Middle frontal gyrus (tissue), 1 donor: ENCODE results near the gene P2RY14.

Experiments used
- DNase-seq: peaks from one replicate; pipeline ENCODE4 v3.0.0-alpha.2; 2015; ENCODE audit warnings: low spot score; ENCODE audit errors: extremely low spot score

The P2RY14 gene

GRCh38 chr3:151278230-151278629 lies at the start of gene P2RY14:
P2RY14 (minus strand) TSS chr3:151278542; CDS start chr3:151214316, 64,226 bp downstream.
- no peak for DNase-seq

GRCh38 chr3:151327571-151328198 lies 49.3 kb upstream of the P2RY14 start:
- DNase-seq: no peak

DNA sequence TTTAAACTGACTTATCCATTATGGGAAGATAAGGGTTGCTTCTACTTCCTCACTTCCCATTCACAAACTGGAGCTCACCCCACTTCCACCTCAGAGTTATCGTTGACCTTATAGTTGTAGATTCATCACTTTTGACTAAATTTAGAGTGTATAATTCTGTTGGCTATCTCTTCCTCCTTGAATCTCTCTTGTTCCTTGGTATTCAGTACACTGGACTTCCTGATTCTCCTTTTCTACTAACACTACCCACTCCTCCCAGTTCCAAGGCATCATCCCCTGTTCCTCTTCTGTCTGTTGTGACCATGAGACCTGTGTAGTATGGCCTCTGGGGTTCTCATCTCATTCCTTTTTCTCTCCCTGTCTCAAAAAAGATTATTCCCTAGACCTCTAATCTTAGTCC lies 44.2 kb upstream of the P2RY14 start:
- no peak for DNase-seq

GRCh38 chr3:151321526-151321925 lies 43.2 kb upstream of the P2RY14 start:
- DNase-seq: no peak

DNA sequence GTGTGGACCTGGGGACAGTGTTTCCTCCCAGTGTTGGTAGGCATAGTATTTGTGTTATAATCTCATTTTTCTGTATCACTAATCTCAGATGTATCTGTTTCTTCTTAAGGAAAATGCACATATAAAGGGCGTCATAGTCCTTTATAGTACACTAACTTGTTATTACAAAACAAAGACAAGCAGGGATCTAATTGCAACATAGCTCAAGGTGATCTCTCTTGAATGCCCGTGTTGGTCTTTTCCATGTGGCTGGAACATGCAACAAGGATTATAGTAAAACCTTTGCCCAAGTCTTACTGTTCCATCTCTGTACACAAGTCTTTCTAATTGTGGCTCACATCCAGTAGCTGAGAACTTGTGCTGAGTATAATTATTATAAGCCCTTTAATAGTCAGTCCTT lies 41.8 kb upstream of the P2RY14 start:
- no peak for DNase-seq

DNA sequence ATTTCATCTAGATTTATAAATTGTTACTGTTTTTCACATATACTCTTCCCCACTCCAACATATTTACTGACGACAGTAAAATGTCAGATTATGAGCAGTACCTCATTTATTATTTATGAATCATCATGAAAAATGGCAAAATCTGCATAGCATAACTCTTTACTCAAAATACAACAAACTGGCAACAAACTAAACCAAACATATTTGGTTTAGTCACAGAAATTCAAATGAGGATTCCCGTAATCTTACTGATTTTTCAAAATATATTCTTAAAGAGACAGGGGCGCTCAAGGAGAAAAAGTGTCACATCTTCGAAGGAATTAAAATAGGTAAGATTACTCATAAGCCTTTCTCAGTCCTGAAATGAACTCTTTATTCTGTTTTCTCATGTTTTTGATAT lies 41.3 kb upstream of the P2RY14 start:
- no peak for DNase-seq

- DNase-seq: no peak
Measured at GRCh38 chr3:151318991-151319390, 40.6 kb upstream of the P2RY14 start.

DNA sequence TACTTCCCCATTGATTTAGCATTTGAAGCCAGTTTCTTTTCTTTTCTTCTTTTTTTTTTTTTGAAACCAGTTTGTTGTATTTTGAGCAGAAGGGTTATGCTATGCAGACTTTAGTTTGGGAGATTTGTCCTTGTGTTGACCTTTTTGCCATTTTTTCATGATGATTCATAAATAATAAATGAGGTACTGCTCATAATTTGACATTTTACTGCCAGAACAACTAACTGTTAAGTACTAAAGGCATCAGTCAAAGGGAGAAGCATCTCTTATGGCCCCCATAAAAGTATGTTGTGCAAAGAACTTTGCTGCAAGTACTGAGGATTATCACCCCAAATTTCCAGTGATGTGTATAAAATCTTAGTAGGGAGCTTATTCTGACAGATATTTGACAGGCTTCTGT lies 40.0 kb upstream of the P2RY14 start:
- no peak for DNase-seq

- no peak for DNase-seq
Measured at GRCh38 chr3:151316267-151316991, 38.1 kb upstream of the P2RY14 start, which contains the start of gene GPR87. GPR87 (minus strand) TSS chr3:151316820; CDS start chr3:151300100, 16,720 bp downstream.

DNA sequence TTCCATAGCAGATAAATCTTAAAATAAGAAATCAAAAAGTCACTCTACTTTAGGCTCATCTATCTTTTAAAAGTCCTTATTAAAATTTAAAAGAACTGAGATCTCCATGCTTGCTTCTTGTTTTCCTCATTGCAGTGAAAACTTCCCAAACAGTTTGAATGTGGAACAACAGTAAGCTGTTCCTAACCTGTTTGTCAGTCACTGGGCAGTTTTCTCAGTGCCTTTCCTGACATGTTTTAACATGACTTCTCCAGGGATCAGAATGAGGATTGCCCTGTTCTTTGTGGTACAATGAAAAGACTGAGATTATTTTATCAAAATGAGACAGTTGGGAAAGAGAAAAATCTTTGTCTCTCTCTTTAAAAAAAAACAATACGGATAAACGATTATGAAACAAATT lies 37.5 kb upstream of the P2RY14 start:
- DNase-seq: no peak

DNA sequence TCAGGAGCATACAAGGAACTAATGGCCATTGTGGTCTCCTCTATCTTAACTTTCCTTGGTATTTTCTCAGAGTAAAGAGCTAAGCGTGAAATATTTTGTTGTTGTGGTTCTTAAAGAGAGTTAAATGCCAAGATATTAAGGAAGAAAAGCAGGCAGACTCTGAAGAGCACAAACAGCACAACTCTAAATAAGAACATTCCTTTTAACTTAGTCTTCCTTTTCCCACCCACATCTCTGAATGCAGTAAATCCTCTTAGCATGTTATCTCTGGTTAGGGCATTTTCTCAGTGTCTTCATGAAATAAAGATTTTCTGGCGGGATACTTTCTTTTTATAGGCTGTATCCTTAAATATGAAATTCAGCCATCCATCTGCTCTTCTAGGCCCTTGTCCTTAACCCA lies 36.8 kb upstream of the P2RY14 start:
- DNase-seq: no peak

GRCh38 chr3:151314593-151314992 lies 36.3 kb upstream of the P2RY14 start:
- DNase-seq: no peak

DNA sequence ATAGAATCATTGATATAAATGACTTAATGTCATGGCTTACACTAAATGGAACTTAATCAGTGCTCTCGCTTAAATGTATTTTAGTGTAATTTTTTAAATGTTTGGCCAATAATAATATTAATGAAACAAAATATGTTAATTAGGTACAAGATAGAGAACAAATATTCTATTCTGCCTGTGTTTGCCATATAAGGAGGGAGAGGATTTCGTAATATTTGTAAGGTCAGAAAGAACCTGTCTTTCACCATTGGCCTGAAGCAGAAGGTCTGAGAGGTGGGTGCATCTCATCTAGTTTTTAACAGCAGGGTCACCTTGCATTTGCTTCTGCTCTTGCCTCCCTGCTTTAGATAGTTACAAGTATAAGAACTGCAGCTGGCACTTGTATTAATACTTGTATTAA lies 35.8 kb upstream of the P2RY14 start:
- DNase-seq: no peak

DNA sequence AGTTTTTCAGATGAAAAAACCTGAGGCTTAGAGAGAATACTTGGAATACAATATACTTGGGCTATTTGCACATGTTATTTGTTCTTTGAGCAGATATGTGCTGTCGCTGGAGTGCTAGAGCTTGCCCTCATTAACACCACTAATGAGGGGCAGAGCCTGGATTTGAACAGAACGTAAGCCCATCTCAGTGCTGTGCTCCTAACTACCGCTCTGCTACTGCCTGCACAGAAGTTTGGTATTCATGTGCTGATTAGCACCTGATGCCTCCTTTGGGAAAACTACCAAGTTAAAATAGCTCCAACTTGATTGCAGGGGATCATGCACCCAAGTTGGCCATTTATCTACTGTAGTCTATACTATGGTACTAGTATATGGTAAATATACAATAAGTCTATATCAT lies 34.6 kb upstream of the P2RY14 start:
- DNase-seq: no peak

- DNase-seq: no peak
Measured at GRCh38 chr3:151309566-151309965, 31.2 kb upstream of the P2RY14 start.

- no peak for DNase-seq
Measured at GRCh38 chr3:151307583-151308488, 29.5 kb upstream of the P2RY14 start.

- DNase-seq: no peak
Measured at GRCh38 chr3:151307131-151307530, 28.8 kb upstream of the P2RY14 start.

GRCh38 chr3:151306168-151306810 lies 27.9 kb upstream of the P2RY14 start:
- DNase-seq: no peak

- no peak for DNase-seq
Measured at GRCh38 chr3:151305775-151306151, 27.4 kb upstream of the P2RY14 start.

GRCh38 chr3:151305060-151305774 lies 26.9 kb upstream of the P2RY14 start:
- DNase-seq: no peak

DNA sequence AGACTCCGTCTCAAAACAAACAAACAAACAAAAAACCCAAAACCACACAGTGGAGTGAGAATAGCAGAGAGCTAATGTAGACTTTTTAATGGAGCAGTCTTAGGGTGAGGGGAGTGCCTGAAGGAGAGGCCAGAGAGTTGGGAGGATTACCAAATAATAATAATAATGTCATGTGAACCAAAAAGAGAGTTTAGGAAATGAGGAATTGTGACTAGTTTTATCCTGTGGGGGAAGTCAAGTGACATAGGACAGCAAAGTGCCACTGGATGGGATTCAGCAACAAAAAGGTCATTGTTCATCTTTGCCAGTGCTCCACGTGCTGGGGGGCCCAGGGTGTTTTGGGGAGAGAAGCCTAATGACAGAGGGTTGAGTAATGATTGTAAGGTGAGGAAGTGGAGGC lies 25.4 kb upstream of the P2RY14 start:
- no peak for DNase-seq
